Measurements from ENCODE around the gene SPRED1.

The SPRED1 gene

GRCh38 chr15:38215707-38216106, 36.9 kb upstream of the SPRED1 start:
- ChIA-PET CTCF (no interaction called here), POLR2A (no interaction called here)

GRCh38 chr15:38216763-38217162, 35.9 kb upstream of the SPRED1 start:
- H3K36me3 ChIP-seq (ENCODE audit: control insufficient read depth in 2 of 2, insufficient read depth in 1 of 2, low read length in 2 of 2): no peaks in the 10 kb centered on the region
- no peak overlapping the region for H3K27ac ChIP-seq (ENCODE audit: extremely low read depth, low read depth, low read length)
- POLR2A ChIA-PET: interaction anchor here (1.5 kb wide), 1 partner anchor 35 kb away, joined by 6 read pairs; no protein-coding TSS in a partner anchor
- CTCF ChIA-PET: interaction anchor here (0.6 kb wide), 1 partner anchor 103 kb away, joined by 3 read pairs; no protein-coding TSS in a partner anchor
- TF ChIP-seq ZNF777 (tag by site-specific recombination; IDR thresholded peaks at IDR 0.05; ENCODE audit: borderline replicate concordance) (no peak), ZSCAN4 (tag by site-specific recombination; IDR thresholded peaks at IDR 0.05) (no peak), ZNF266 (tag by site-specific recombination; IDR thresholded peaks at IDR 0.05; ENCODE audit: low read depth) (no peak), KLF10 (tag by site-specific recombination; IDR thresholded peaks at IDR 0.05) (no peak)
- H3K9me3 ChIP-seq (ENCODE audit: control insufficient read depth, insufficient read depth, low read depth, low read length): no peaks in the 10 kb centered on the region
- H3K4me1 ChIP-seq (ENCODE audit: control insufficient read depth, insufficient read depth, low read length): peaks cover 11% of the 10 kb centered on the region
- no peak overlapping the region for H3K4me3 ChIP-seq (ENCODE audit: low read depth, low read length)

More at GRCh38 chr15:38215707-38216106, 36.9 kb upstream of the SPRED1 start:
- Histone ChIP-seq H3K4me3 (ENCODE audit: low read depth, low read length) (no peak overlapping the region), H3K9me3 (ENCODE audit: control insufficient read depth, insufficient read depth, low read depth, low read length) (no peaks in the 10 kb centered on the region), H3K4me1 (ENCODE audit: control insufficient read depth, insufficient read depth, low read length) (peaks cover 11% of the 10 kb centered on the region), H3K36me3 (ENCODE audit: control insufficient read depth in 2 of 2, insufficient read depth in 1 of 2, low read length in 2 of 2) (no peaks in the 10 kb centered on the region), H3K27ac (ENCODE audit: extremely low read depth, low read depth, low read length) (no peak overlapping the region)
- TF ChIP-seq PATZ1 (tag by site-specific recombination; IDR thresholded peaks at IDR 0.05) (no peak), ZBTB7A (tag by site-specific recombination; IDR thresholded peaks at IDR 0.05; ENCODE audit: low read depth) (no peak), ATF2 (tag by site-specific recombination; IDR thresholded peaks at IDR 0.05; ENCODE audit: low read depth) (no peak)

GRCh38 chr15:38217191-38217595, 35.4 kb upstream of the SPRED1 start:
- no peak overlapping the region for H3K27ac ChIP-seq (ENCODE audit: extremely low read depth, low read depth, low read length)

More at GRCh38 chr15:38217191-38217595, 35.4 kb upstream of the SPRED1 start:
- TF ChIP-seq ZNF324 (tag by site-specific recombination; IDR thresholded peaks at IDR 0.05) (no peak), ZNF280C (tag by site-specific recombination; IDR thresholded peaks at IDR 0.05) (no peak), ZNF433 (tag by site-specific recombination; IDR thresholded peaks at IDR 0.05; ENCODE audit: low read depth) (no peak), ZNF148 (tag by site-specific recombination; IDR thresholded peaks at IDR 0.05; ENCODE audit: borderline replicate concordance) (no peak), ZNF610 (tag by site-specific recombination; IDR thresholded peaks at IDR 0.05; ENCODE audit: borderline replicate concordance) (no peak), ZNF664 (tag by site-specific recombination; IDR thresholded peaks at IDR 0.05) (no peak), MYNN (tag by site-specific recombination; IDR thresholded peaks at IDR 0.05; ENCODE audit: borderline replicate concordance) (no peak)
- CTCF ChIA-PET: interaction anchor here (0.7 kb wide), 1 partner anchor 50 kb away, joined by 5 read pairs; no protein-coding TSS in a partner anchor
- Histone ChIP-seq H3K36me3 (ENCODE audit: control insufficient read depth in 2 of 2, insufficient read depth in 1 of 2, low read length in 2 of 2) (no peaks in the 10 kb centered on the region), H3K9me3 (ENCODE audit: control insufficient read depth, insufficient read depth, low read depth, low read length) (no peaks in the 10 kb centered on the region), H3K4me3 (ENCODE audit: low read depth, low read length) (no peak overlapping the region), H3K4me1 (ENCODE audit: control insufficient read depth, insufficient read depth, low read length) (peaks cover 11% of the 10 kb centered on the region)
- POLR2A ChIA-PET: interaction anchor here (1.5 kb wide), 1 partner anchor 34 kb away, joined by 6 read pairs; no protein-coding TSS in a partner anchor
